Measurements from ENCODE around the gene DDX4. TPM values are rescaled to one million over a fixed set of nuclear protein-coding genes. Genes with fewer than 3 reads are reported as not detected.
"Not testable (repeated sequence)": the region's sequence is repeated elsewhere in the genome, so short reads cannot be mapped to it uniquely, and the experiment has no call there.

Gene DDX4
- total RNA-seq, 4 donors from 2014 or later, result not detected

DNA sequence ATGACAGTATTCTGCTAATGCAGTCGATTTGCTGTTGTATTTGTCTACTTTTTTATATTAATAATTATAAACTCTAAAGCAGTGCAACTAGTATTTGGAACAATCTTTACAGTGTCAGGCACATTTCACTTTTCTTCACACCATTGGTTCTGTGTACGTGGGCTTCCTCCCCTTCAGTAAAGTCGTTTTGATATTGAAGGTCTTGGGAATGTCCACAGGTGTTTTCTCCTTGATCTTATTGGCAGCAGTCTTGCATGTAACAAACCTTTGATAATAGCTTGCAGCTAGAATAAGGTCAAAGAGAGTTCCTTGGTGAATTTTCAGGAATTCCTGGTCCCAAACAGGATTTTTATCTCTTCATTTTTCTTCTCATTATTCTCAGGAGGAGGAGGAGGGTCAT, 12.2 kb downstream of the DDX4 start:
- no peak for ATAC-seq
- Histone ChIP-seq H3K9me3 (no peaks in the 10 kb centered on the region), H3K4me3 (no peak overlapping the region), H3K36me3 (no peaks in the 10 kb centered on the region), H3K4me1 (no peaks in the 10 kb centered on the region), H3K27me3 (no peaks in the 10 kb centered on the region), H3K27ac (no peak overlapping the region)
- TF ChIP-seq CTCF (IDR thresholded peaks at IDR 0.05), result no peak
- TF ChIP-seq POLR2A (IDR thresholded peaks at IDR 0.05), result no peak
- TF ChIP-seq POLR2AphosphoS5 (IDR thresholded peaks at IDR 0.05), result no peak
- TF ChIP-seq EP300 (IDR thresholded peaks at IDR 0.05), result no peak
- 39 to 48% methylated on average over 3 of the region's 3 CpGs for WGBS, 2 donors (ENCODE audit: low coverage in 1 of 2)

DNA sequence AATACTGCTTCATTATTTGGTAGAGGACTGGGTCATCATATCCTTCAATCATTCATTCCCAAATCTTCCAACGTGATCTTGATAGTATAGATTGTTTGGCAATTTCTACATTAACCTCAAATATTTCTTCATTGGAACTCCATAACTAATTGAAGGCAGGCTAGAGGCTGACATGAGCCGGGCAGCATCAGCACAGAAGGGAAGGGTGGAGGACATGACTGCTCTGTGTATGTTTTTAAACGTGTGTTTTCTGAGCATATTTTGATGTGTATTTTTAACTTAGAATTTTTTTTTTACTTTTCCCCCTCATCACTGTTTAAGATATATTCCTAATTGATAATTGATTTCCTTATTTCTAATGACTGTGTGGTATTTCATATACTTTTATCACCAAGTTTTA, 12.6 kb downstream of the DDX4 start:
- Histone ChIP-seq H3K4me1 (no peaks in the 10 kb centered on the region), H3K9me3 (no peaks in the 10 kb centered on the region), H3K27ac (no peak overlapping the region), H3K27me3 (no peaks in the 10 kb centered on the region), H3K4me3 (no peak overlapping the region), H3K36me3 (no peaks in the 10 kb centered on the region)
- WGBS, 2 donors (ENCODE audit: low coverage in 1 of 2), result 66 to 67% methylated on average over 3 of the region's 3 CpGs
- no peak for ATAC-seq
- TF ChIP-seq POLR2A (IDR thresholded peaks at IDR 0.05) (no peak), CTCF (IDR thresholded peaks at IDR 0.05) (no peak), POLR2AphosphoS5 (IDR thresholded peaks at IDR 0.05) (no peak), EP300 (IDR thresholded peaks at IDR 0.05) (no peak)

- no peak overlapping the region for H3K27ac ChIP-seq
- no peak for ATAC-seq
- TF ChIP-seq EP300 (IDR thresholded peaks at IDR 0.05), result no peak
- no peak for TF ChIP-seq POLR2A (IDR thresholded peaks at IDR 0.05)
- no peak for TF ChIP-seq CTCF (IDR thresholded peaks at IDR 0.05)
- no peak for TF ChIP-seq POLR2AphosphoS5 (IDR thresholded peaks at IDR 0.05)
- no peaks in the 10 kb centered on the region for H3K27me3 ChIP-seq
- no peaks in the 10 kb centered on the region for H3K36me3 ChIP-seq
- H3K4me1 ChIP-seq, result no peaks in the 10 kb centered on the region
- H3K4me3 ChIP-seq, result no peak overlapping the region
- no peaks in the 10 kb centered on the region for H3K9me3 ChIP-seq
- 89% methylated on average over 1 of the region's 1 CpG; no CpG with 5 or more reads in 1 of the 2 donors for WGBS, 2 donors (ENCODE audit: low coverage in 1 of 2)
Measured at GRCh38 chr5:55758231-55758630, 20.4 kb downstream of the DDX4 start.

DNA sequence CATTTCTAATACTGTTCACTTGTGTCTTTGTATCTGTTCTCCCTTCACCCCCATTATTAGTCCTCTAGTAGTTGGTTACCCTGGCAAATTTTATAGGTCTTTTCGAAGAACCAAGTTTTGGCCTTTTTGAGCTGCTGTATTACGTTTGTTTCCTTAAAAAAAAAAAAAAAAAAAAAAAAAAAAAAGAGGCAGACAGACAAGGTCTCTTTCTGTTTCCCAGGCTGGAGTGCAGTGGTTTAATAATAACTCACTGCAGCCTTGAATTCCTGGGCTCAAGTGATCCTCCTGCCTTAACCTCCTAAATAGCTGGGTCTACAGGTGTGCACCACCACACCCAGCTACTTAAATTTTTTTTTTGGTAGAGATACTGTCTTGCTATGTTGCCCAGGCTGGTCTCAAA, 20.9 kb downstream of the DDX4 start:
- 46 to 78% methylated on average over 2 of the region's 2 CpGs for WGBS, 2 donors (ENCODE audit: low coverage in 1 of 2)

DNA sequence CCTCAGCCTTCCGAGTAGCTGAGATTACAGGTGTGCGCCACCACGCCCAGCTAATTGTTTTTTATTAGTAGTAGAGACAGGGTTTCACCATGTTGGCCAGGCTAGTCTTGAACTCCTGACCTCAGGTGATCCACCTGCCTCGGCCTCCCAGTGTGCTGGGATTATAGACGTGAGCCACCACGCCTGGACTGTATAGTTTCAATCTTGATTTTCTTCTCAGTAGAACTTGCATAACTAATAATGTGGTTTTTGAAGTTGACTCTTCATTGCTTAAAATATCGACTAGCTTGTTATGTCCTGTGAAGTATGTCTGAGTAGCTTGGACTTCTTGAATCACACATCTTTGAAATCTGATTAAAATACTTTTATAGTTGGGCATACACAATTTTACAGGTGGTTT, 23.9 kb downstream of the DDX4 start:
- H3K4me1 ChIP-seq, H3K36me3 ChIP-seq, H3K27me3 ChIP-seq, H3K9me3 ChIP-seq, ATAC-seq, H3K4me3 ChIP-seq, H3K27ac ChIP-seq: not testable (repeated sequence)
- 86 to 90% methylated on average over 6 to 7 of the region's 7 CpGs for WGBS, 2 donors (ENCODE audit: low coverage in 1 of 2)

More for the DNA sequence above, 20.9 kb downstream of the DDX4 start:
- no peak for ATAC-seq
- TF ChIP-seq POLR2A (IDR thresholded peaks at IDR 0.05) (no peak), POLR2AphosphoS5 (IDR thresholded peaks at IDR 0.05) (no peak), EP300 (IDR thresholded peaks at IDR 0.05) (no peak), CTCF (IDR thresholded peaks at IDR 0.05) (no peak)
- Histone ChIP-seq H3K27me3 (no peaks in the 10 kb centered on the region), H3K27ac (no peak overlapping the region), H3K4me1 (no peaks in the 10 kb centered on the region), H3K9me3 (no peaks in the 10 kb centered on the region), H3K4me3 (no peak overlapping the region), H3K36me3 (no peaks in the 10 kb centered on the region)
